ENCODE measurements around the gene LRP1B. TPM values are rescaled to one million over a fixed set of nuclear protein-coding genes. Genes with fewer than 3 reads are reported as not detected.

Gene LRP1B
- total RNA-seq, 4 donors from 2014 or later: 1.2 to 3.3 (median 2.6) TPM

DNA sequence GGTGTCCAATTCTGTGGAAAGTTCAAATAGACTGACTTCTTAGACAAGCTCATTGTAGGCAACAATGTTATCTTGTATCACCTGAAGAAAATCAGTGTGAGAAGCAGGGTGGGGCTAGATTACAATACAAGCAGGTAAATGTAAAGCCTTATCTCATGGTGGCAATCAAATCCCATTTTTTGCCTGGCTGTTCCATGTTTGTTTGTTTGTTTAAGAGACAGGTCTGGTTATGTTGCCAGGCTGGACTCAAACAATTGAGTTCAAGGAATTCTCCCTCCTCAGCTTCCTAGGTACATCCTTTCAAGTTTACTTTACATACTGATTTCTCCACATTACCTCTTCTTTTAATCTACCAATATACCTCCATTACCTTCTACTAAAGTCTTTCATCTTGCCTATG is 464.6 kb downstream of the LRP1B start:
- TF ChIP-seq POLR2A (IDR thresholded peaks at IDR 0.05) (no peak), EP300 (IDR thresholded peaks at IDR 0.05) (no peak)
- TF ChIP-seq, protein P1, sequence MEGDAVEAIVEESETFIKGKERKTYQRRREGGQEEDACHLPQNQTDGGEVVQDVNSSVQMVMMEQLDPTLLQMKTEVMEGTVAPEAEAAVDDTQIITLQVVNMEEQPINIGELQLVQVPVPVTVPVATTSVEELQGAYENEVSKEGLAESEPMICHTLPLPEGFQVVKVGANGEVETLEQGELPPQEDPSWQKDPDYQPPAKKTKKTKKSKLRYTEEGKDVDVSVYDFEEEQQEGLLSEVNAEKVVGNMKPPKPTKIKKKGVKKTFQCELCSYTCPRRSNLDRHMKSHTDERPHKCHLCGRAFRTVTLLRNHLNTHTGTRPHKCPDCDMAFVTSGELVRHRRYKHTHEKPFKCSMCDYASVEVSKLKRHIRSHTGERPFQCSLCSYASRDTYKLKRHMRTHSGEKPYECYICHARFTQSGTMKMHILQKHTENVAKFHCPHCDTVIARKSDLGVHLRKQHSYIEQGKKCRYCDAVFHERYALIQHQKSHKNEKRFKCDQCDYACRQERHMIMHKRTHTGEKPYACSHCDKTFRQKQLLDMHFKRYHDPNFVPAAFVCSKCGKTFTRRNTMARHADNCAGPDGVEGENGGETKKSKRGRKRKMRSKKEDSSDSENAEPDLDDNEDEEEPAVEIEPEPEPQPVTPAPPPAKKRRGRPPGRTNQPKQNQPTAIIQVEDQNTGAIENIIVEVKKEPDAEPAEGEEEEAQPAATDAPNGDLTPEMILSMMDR (IDR thresholded peaks at IDR 0.05): no peak
- DNase-seq (ENCODE audit: low spot score in 2 of 2): no peak
- no peaks in the 10 kb centered on the region for H3K36me3 ChIP-seq
- no peaks in the 10 kb centered on the region for H3K4me1 ChIP-seq
- H3K27ac ChIP-seq: no peak overlapping the region
- no peak overlapping the region for H3K4me3 ChIP-seq
- no peaks in the 10 kb centered on the region for H3K27me3 ChIP-seq
- H3K9me3 ChIP-seq: no peaks in the 10 kb centered on the region

DNA sequence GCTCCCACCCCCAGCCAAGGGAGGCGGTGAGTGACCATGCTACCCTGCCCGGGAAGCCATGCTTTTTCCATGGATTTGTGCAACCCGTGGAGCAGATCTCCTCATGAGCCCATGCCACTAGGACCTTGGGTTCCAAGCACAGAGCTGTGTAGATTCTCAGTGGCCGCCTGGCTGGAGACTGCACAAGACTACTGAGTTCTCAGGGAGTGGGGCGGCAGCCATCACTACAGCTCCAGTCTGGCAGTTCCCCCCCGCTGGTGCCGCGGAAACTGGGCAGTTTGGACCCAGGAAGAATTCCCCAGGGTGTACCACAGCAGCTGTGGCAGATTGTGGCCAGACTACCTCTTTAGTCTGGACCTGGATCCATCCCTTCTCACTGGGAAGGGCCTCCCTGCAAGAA is 470.6 kb downstream of the LRP1B start:
- TF ChIP-seq EP300 (IDR thresholded peaks at IDR 0.05) (no peak), POLR2A (IDR thresholded peaks at IDR 0.05) (no peak)
- TF ChIP-seq, protein P1 (IDR thresholded peaks at IDR 0.05): no peak
- DNase-seq (ENCODE audit: low spot score in 2 of 2): no peak
- WGBS, 2 donors: 93 to 95% methylated on average over 3 to 8 of the region's 8 CpGs
- Histone ChIP-seq H3K4me3 (no peak overlapping the region), H3K9me3 (no peaks in the 10 kb centered on the region), H3K4me1 (no peaks in the 10 kb centered on the region), H3K27me3 (no peaks in the 10 kb centered on the region), H3K36me3 (no peaks in the 10 kb centered on the region), H3K27ac (no peak overlapping the region)

DNA sequence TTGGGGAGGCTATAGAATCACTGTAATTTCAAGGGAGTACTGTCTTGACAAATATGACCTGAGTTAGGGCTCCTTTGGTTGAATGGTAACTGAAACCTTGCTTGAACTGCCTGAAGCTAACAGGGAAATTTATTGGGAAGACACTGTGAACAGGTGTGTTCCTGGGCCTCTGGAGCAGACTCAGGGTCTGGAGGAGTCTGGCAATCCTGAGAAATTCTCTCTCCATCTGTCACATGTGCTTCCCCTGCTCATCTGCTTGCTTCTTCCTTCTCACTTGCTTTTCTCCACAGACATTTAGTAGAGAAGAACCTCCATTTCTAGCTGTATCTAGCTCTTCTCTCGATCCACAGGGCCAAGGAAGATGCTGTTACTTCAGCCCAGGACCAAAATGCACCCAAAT is 476.5 kb downstream of the LRP1B start:
- TF ChIP-seq, protein P1 (IDR thresholded peaks at IDR 0.05): no peak
- no peak for TF ChIP-seq POLR2A (IDR thresholded peaks at IDR 0.05)
- no peak for TF ChIP-seq EP300 (IDR thresholded peaks at IDR 0.05)
- Histone ChIP-seq H3K4me1 (no peaks in the 10 kb centered on the region), H3K27me3 (no peaks in the 10 kb centered on the region), H3K9me3 (no peaks in the 10 kb centered on the region), H3K27ac (no peak overlapping the region), H3K36me3 (no peaks in the 10 kb centered on the region), H3K4me3 (no peak overlapping the region)
- 59 to 63% methylated on average over 1 of the region's 1 CpG for WGBS, 2 donors
- DNase-seq (ENCODE audit: low spot score in 2 of 2): no peak

DNA sequence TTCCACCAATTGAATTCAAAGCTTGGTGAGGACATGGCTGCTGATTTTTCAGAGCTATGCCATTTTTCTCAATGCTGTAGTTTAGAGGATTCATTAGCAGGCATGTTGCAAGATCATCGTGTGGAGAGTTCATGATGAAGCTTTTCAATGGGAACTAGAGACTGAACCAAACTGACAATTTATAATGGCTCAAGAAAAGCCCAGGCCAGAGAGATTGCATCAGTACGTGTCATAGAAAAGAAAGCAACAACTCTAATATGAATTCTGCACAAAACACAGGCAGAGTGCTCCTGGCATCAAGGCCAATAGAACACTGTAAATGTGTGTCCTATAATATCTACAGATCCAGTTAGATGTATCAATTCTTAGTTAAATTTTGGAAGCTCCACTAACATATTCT is 477.6 kb downstream of the LRP1B start:
- Histone ChIP-seq H3K4me1 (no peaks in the 10 kb centered on the region), H3K27me3 (no peaks in the 10 kb centered on the region), H3K4me3 (no peak overlapping the region), H3K9me3 (no peaks in the 10 kb centered on the region), H3K36me3 (no peaks in the 10 kb centered on the region), H3K27ac (no peak overlapping the region)
- no peak for TF ChIP-seq POLR2A (IDR thresholded peaks at IDR 0.05)
- TF ChIP-seq, protein P1 (IDR thresholded peaks at IDR 0.05): no peak
- no peak for TF ChIP-seq EP300 (IDR thresholded peaks at IDR 0.05)
- WGBS, 2 donors: 72 to 80% methylated on average over 2 of the region's 2 CpGs
- DNase-seq (ENCODE audit: low spot score in 2 of 2): no peak

DNA sequence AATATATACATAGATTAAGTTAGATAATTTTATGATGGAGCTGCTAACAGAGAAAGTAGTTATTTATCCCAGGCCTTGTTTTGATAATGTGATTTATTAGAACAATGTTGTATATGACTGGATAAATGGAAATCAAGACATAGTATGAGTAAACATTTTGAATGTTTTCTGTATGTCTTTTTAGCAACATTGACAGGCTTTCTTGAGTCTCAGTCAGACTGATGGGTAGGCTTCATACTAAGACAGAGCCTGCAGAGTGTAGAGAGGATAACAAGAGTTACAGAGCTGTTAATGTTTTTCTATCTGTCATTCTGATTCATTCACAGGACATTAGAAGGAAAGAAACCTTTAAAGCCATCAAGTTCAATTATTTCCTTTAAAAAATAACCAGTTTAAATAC is 478.5 kb downstream of the LRP1B start:
- no peaks in the 10 kb centered on the region for H3K36me3 ChIP-seq
- H3K4me3 ChIP-seq: no peak overlapping the region
- H3K4me1 ChIP-seq: no peaks in the 10 kb centered on the region
- no peak overlapping the region for H3K27ac ChIP-seq
- H3K27me3 ChIP-seq: no peaks in the 10 kb centered on the region
- TF ChIP-seq, protein P1 (IDR thresholded peaks at IDR 0.05): no peak
- TF ChIP-seq EP300 (IDR thresholded peaks at IDR 0.05) (no peak), POLR2A (IDR thresholded peaks at IDR 0.05) (no peak)
- no peaks in the 10 kb centered on the region for H3K9me3 ChIP-seq
- DNase-seq (ENCODE audit: low spot score in 2 of 2): no peak

Data from tibial nerve (tissue), 4 donors.